DMS79 treated with DMSO at 0.1 percent for 48 hours (cell line): ENCODE data around the gene FCGBP.
"Not testable (repeated sequence)": the region's sequence is repeated elsewhere in the genome, so short reads cannot be mapped to it uniquely, and the experiment has no call there.

ENCODE experiments used
- DNase-seq: peaks from one replicate; lab custom pipeline; 2025; lab: John Stamatoyannopoulos, UW

Gene FCGBP

DNA sequence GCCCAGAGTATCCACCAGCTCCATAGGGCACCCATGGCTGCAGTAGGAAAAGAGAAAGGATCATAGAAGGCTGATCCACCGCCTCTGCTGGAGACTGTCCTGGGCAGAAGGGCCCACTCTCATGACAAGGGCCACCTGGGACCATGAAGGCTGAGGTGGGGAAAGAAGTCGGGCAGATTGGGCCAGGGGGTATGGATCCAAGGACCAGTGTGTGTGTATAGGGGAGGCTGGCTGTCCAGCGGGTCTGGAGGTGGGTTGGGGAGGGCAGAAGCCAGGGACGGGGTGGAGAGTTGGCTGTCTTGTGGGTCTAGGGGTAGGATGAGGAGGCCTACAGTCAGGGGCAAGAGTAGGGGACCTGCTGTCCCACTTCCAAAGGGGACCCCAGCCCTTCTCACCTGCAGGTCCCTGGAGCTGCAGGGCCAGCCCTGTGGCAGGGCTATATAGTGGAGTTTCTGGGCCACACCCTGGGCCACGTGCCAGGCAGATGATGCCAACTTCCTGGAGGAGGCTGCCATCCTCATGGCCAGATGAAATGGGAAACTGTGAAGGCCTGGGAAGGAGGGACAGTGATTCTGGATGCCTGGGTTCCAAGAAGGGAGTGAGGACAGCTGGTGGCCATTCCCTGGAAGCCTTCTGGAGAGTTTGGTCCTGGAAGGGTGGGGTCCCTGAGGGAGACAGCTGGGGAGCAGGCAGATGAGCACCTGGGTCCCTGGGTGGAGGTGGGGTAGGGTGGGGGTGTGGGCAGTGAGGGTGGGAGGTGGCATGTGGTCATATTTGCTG, at the start of gene FCGBP:
Gene FCGBP (minus strand): TSS at position 51 of the 780 bp plus-strand sequence.
- no peak for DNase-seq

- DNase-seq = no peak
Observed at GRCh38 chr19:39983695-39984300, 49.4 kb upstream of the FCGBP start.

- no peak for DNase-seq
Observed at GRCh38 chr19:39982883-39983282, 48.4 kb upstream of the FCGBP start.

GRCh38 chr19:39974377-39975155, 40.1 kb upstream of the FCGBP start:
- DNase-seq = no peak

- DNase-seq = no peak
Observed at GRCh38 chr19:39971380-39972035, 37.1 kb upstream of the FCGBP start.

- DNase-seq = peak; percentile 99
Observed at GRCh38 chr19:39970675-39971379, 36.4 kb upstream of the FCGBP start, which contains the start of gene PSMC4. PSMC4 (plus strand) TSS chr19:39971165; CDS start chr19:39971203, 38 bp downstream.

DNA sequence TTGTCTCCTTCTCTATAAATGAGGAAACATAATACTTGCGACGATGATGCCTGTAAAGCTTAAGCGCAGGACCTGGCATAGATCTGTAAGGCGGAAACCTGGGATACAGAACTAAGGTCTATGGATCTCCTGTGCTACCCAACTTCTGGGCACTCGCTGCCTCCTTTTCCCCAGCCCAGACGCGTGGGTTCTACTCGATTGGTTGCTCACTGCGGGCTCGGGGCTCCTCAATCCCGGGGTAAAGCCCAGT, 35.9 kb upstream of the FCGBP start:
- DNase-seq = peak; percentile 54

DNA sequence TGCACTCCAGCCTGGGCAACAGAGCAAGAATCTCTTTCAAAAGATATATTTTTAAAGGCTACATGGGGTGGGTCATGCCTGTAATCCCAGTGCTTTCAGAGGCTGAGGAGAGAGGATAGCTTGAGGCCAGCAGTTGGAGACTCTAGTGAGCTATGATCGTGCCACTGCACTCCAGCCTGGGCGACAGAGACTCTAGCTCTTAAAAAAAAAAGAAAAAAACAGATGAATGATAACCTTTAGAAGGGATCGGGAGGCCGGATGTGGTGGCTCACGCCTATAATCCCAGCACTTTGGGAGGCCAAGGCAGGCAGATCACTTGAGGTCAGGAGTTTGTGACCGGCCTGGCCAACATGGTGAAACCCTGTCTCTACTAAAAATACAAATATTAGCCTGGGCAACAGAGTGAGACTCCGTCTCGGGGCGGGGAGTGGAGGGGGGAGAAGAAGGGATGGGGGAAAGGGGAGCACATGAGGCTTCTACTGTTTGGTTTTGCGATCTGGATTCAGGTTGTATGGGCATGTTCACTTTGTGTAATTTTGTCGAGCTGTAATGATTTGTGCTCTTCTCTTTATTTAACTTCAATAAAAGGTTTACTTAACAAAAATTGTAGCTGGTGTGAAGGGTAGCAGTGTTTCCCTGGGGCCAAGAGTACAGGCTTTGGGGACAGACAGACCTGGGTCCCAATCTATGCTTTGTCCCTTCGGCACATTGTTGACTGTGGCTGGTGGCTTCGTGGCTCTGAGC, 35.4 kb upstream of the FCGBP start:
- no peak for DNase-seq

DNA sequence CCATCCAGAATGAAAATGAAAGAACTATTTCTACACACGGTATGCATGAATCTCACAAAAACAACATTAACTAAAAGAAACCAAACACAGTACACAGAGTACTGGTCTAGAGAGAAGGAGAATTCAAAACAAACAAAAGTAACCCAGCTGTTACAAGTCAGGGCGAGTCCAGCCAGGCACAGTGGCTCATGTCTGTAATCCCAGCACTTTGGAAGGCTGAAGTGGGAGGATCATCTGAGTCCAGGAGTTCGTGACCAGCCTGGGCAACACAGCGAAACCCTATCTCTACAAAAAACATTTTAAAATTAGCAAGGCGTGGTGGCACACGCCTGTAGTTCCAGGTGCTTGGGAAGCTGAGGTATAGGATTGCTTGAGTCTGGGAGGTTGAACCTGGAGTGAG, 34.8 kb upstream of the FCGBP start:
- no peak for DNase-seq

DNA sequence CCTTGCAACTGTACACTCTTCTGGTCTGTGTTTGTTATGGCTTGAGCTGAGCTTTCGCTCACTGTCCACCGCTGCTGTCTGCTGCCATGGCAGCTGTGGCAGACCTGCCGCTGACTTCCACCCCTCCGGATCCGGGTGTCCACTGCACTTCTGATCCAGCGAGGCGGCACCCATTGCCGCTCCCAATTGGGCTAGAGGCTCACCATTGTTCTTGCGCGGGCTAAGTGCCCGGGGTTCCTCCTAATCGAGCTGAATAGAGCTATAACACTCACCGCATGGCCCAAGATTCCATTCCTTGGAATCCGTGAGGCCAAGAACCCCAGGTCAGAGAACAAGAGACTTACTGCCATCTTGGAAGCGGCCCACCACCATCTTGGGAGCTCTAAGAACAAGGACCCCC, 34.4 kb upstream of the FCGBP start:
- DNase-seq = no peak

DNA sequence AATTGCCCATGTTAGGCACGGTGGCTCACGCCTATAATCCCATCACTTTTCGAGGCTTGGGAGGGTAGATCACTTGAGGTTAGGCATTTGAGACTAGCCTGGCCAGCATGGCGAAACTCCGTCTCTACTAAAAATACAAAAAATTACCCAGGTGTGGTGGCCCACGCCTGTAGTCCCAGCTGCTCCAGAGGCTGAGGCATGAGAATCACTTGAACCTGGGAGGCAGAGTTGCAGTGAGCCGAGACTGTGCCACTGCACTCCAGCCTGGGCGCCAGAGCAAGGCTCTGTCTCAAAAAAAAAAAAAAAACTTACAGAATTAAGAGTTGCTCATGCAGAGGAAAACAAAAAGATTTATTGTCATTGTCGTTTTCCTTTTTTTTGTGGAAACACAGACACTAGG, 33.1 kb upstream of the FCGBP start:
- DNase-seq = no peak

DNA sequence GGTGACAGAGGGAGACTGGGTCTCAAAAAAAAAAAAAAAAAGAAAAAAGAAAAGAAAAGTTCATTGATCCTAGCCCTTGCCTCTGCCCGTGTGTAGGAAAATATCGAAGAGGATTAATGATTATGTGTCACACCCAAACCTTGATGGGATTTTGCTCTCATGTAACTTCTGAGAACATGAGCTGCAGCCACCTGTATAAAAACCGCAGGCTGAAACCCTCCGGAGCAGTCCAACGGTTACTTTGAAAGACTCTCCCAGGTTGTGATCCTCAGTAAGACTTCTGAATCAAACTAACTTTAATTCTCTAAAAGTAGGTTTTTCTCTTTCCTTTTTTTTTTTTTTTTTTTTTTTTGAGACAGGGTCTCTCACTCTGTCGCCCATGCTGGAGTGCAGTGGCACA, 32.2 kb upstream of the FCGBP start:
- DNase-seq = no peak

DNA sequence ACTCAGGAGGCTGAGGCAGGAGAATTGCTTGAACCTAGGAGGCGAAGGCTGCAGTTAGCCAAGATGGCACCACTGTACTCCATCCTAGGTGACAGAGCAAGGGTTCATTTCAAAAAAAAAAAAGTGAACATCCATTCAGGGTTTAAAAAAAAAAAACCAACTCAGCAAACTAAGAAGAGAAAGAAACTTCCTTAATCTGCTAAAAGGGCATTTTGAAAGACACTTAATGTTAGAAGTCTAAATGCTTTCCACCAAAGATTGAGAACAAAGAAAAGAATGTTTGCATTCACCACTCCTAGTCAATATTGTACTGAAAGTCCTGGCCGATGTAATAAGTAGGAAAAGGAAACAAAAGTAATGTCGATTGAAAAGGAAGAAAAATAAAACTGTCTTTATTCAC, 29.5 kb upstream of the FCGBP start:
- no peak for DNase-seq

GRCh38 chr19:39959407-39959806, 25.0 kb upstream of the FCGBP start:
- not testable (repeated sequence) for DNase-seq

DNA sequence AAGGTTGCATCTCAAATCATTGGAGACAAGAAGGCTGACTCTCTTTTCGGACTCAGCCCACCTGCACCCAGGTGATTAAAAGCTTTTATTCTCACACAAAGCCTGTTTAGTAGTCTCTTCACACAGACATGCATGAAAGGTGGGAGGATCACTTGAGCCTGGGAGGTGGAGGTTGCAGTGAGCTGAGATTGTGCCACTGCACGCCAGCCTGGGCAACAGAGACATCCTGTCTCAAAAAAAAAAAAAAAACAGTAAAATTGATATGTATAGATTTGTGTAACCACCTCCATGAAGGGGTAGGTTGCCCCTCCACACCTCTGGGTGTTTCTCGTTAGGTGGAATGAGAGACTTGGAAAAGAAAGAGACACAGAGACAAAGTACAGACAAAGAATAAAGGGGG, 24.5 kb upstream of the FCGBP start:
- DNase-seq = not testable (repeated sequence)

- not testable (repeated sequence) for DNase-seq
Observed at GRCh38 chr19:39957886-39958285, 23.5 kb upstream of the FCGBP start.

- no peak for DNase-seq
Observed at GRCh38 chr19:39953915-39954314, 19.5 kb upstream of the FCGBP start.

DNA sequence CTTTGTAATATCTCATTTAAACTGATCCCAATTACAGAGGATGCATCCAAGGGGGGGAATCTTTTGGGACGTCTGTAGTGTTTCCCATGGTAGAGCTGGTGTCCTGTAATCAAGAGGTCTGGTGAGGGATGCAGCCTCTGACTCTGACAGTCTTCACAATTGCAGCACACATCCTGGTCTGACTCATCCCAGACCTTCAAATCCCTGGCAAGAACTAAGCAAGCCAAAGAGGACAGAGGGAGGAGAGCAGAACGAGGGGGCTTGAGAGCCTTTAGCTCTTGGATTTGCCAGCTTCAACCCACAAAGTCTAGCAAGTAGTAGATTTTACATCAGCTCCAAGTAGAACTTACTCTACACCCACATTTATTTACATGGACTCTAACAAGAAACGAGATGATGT, 17.3 kb upstream of the FCGBP start:
- no peak for DNase-seq

DNA sequence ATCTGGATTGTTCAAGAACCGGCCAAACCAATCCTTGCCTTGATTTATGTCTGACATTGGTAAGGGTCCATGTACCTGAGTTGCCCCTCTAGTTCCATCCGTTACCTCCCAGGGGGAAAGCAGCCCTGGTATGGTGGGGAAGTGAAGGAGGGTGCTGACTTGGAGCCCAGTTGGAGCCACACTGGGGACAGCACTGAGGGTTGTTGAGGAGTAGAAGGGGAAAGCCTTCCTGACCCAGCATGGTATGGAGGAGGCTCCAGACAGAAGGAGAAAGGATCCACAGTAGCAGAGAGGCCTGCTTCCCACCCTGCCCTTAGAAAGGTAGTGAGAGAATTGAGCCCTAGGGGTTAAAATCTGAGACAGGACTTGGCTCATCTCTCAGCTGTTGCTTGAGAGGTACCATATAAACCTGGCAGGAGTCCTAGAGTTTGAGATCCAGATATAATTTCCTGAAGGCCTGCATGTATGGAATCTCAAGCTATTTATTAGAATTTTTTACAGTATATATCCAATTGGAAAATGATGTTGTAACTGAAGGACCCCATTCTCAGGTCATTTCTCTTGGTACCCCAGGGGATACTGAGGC, 16.7 kb upstream of the FCGBP start:
- DNase-seq = no peak

DNA sequence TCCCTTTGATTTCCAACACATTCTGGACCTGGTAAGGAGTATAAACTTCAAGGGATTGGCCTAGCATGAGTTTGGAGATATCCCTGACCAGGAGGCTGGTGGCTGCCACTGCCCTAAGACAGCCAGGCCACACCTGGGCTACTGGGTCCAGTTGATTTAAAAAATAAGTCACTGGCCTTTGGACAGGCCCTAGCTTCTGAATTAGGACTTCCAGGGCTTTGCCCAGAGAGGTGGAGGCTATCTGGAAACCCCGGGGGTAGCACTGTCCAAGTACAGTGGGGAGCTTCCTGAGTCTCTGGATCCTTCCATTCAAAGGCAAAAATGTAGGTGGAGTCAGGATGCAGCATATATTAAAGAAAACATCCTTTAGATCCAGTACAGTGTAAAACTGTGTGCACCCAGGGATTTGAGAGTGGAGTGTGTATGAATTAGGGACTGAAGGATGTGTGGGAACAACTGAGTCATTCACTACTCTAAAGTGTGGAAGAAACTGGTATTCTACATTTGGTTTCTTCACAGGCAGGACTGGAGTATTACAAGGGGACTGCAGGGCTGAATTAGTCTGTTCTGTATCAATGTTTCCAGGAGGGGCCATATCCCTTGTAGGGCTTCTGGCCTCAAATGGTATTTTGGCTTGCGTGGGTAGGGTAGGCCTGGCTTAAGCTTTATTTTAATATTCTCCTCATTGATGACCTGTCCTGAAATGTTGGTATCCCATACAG, 14.8 kb upstream of the FCGBP start:
- no peak for DNase-seq
